ENCODE measurements around the gene DYNC2I2. TPM values are rescaled to one million over a fixed set of nuclear protein-coding genes. Genes with fewer than 3 reads are reported as not detected.

Gene DYNC2I2
- total RNA-seq, 1 donor from 2014 or later = 56.1 TPM

- H3K27me3 ChIP-seq (ENCODE audit: control insufficient read depth, insufficient read depth, low read length) = no peaks in the 10 kb centered on the region
- H3K36me3 ChIP-seq (ENCODE audit: control insufficient read depth, insufficient read depth, low read length) = peaks cover 6% of the 10 kb centered on the region
- no peak for DNase-seq (ENCODE audit: low read depth)
- H3K4me3 ChIP-seq (ENCODE audit: low read depth, low read length) = no peak overlapping the region
- no peak for TF ChIP-seq CTCF (IDR thresholded peaks at IDR 0.05; ENCODE audit: insufficient read depth, low read length, poor library complexity, severe bottlenecking)
These were observed 23.6 kb downstream of the DYNC2I2 start for GRCh38 chr9:128633057-128633456.

- H3K36me3 ChIP-seq (ENCODE audit: control insufficient read depth, insufficient read depth, low read length) = peaks cover 6% of the 10 kb centered on the region
- no peaks in the 10 kb centered on the region for H3K27me3 ChIP-seq (ENCODE audit: control insufficient read depth, insufficient read depth, low read length)
- TF ChIP-seq CTCF (IDR thresholded peaks at IDR 0.05; ENCODE audit: insufficient read depth, low read length, poor library complexity, severe bottlenecking) = no peak
- H3K4me3 ChIP-seq (ENCODE audit: low read depth, low read length) = no peak overlapping the region
- DNase-seq (ENCODE audit: low read depth) = no peak
These were observed 24.2 kb downstream of the DYNC2I2 start for GRCh38 chr9:128632486-128632885.

GRCh38 chr9:128632066-128632465, 24.6 kb downstream of the DYNC2I2 start:
- peaks cover 6% of the 10 kb centered on the region for H3K36me3 ChIP-seq (ENCODE audit: control insufficient read depth, insufficient read depth, low read length)
- no peak for DNase-seq (ENCODE audit: low read depth)
- no peaks in the 10 kb centered on the region for H3K27me3 ChIP-seq (ENCODE audit: control insufficient read depth, insufficient read depth, low read length)
- H3K4me3 ChIP-seq (ENCODE audit: low read depth, low read length) = no peak overlapping the region
- no peak for TF ChIP-seq CTCF (IDR thresholded peaks at IDR 0.05; ENCODE audit: insufficient read depth, low read length, poor library complexity, severe bottlenecking)

GRCh38 chr9:128631636-128632035, 25.0 kb downstream of the DYNC2I2 start:
- TF ChIP-seq CTCF (IDR thresholded peaks at IDR 0.05; ENCODE audit: insufficient read depth, low read length, poor library complexity, severe bottlenecking) = no peak
- Histone ChIP-seq H3K4me3 (ENCODE audit: low read depth, low read length) (no peak overlapping the region), H3K36me3 (ENCODE audit: control insufficient read depth, insufficient read depth, low read length) (peaks cover 6% of the 10 kb centered on the region), H3K27me3 (ENCODE audit: control insufficient read depth, insufficient read depth, low read length) (no peaks in the 10 kb centered on the region)
- no peak for DNase-seq (ENCODE audit: low read depth)

- DNase-seq (ENCODE audit: low read depth) = no peak
- peaks cover 9% of the 10 kb centered on the region for H3K36me3 ChIP-seq (ENCODE audit: control insufficient read depth, insufficient read depth, low read length)
- no peak overlapping the region for H3K4me3 ChIP-seq (ENCODE audit: low read depth, low read length)
- no peaks in the 10 kb centered on the region for H3K27me3 ChIP-seq (ENCODE audit: control insufficient read depth, insufficient read depth, low read length)
- no peak for TF ChIP-seq CTCF (IDR thresholded peaks at IDR 0.05; ENCODE audit: insufficient read depth, low read length, poor library complexity, severe bottlenecking)
These were observed 26.6 kb downstream of the DYNC2I2 start for GRCh38 chr9:128629852-128630545.

GRCh38 chr9:128629136-128629535, 27.5 kb downstream of the DYNC2I2 start:
- no peak for DNase-seq (ENCODE audit: low read depth)
- no peaks in the 10 kb centered on the region for H3K27me3 ChIP-seq (ENCODE audit: control insufficient read depth, insufficient read depth, low read length)
- H3K36me3 ChIP-seq (ENCODE audit: control insufficient read depth, insufficient read depth, low read length) = peaks cover 8% of the 10 kb centered on the region
- no peak overlapping the region for H3K4me3 ChIP-seq (ENCODE audit: low read depth, low read length)
- no peak for TF ChIP-seq CTCF (IDR thresholded peaks at IDR 0.05; ENCODE audit: insufficient read depth, low read length, poor library complexity, severe bottlenecking)

All from kidney epithelial cell (primary cell).